ENCODE measurements around the gene MS4A15.

MS4A15 gene

DNA sequence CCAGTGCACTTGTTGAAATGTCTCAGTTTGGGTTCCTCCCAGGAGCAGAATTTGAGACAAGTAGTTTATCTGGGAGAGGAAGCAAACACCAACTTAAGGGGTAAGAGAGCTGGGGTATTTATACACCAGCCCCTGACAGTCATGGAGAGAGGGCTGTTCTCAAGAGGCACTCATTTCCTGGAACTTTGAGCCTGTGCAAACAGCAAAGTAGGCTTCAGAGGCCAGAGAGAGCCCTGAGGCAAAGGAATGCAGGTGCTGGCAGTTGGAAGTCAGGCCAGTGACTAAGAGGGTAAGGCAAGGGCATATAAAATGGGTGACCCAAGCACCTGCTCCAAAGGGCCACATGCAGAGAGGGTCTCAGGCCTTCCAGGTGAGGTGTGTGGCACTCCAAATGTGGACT is 16.1 kb upstream of the MS4A15 start:
- no peak for DNase-seq (ENCODE audit: low read depth)
- no peak for TF ChIP-seq CTCF (conservative IDR thresholded peaks at IDR 0.05; ENCODE audit: low read depth, low read length)
- no peak overlapping the region for H3K4me3 ChIP-seq (ENCODE audit: low read depth, low read length)

- no peak overlapping the region for H3K4me3 ChIP-seq (ENCODE audit: low read depth, low read length)
- no peak for DNase-seq (ENCODE audit: low read depth)
- no peak for TF ChIP-seq CTCF (conservative IDR thresholded peaks at IDR 0.05; ENCODE audit: low read depth, low read length)
Measured at GRCh38 chr11:60741421-60741820, 15.2 kb upstream of the MS4A15 start.

- peak; percentile 1 for DNase-seq (ENCODE audit: low read depth)
- no peak for TF ChIP-seq CTCF (conservative IDR thresholded peaks at IDR 0.05; ENCODE audit: low read depth, low read length)
- H3K4me3 ChIP-seq (ENCODE audit: low read depth, low read length) = no peak overlapping the region
Measured at GRCh38 chr11:60743058-60743457, 13.6 kb upstream of the MS4A15 start.

DNA sequence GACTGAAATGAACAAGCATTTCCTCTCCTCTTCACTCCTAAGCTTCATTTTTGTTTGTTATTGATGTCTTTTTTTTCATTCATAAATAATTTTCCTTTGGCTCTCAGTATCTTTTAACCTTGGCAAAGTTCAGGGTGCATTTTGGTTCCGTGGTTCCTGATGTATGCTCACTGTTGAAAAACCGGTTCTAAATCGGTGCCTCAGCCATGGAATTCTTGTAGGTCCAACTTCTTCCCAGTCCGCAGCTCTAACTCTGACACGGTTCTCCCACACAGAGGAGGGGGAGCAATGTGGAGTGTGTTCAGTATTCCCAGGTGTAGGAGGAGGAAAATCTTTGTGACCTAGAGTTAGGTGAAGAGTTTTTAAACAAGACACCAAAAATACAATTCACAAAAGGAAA is 12.6 kb upstream of the MS4A15 start:
- TF ChIP-seq CTCF (conservative IDR thresholded peaks at IDR 0.05; ENCODE audit: low read depth, low read length) = no peak
- no peak overlapping the region for H3K4me3 ChIP-seq (ENCODE audit: low read depth, low read length)
- DNase-seq (ENCODE audit: low read depth) = no peak

GRCh38 chr11:60747359-60747873 is 9.3 kb upstream of the MS4A15 start:
- no peak overlapping the region for H3K4me3 ChIP-seq (ENCODE audit: low read depth, low read length)
- DNase-seq (ENCODE audit: low read depth) = no peak

DNA sequence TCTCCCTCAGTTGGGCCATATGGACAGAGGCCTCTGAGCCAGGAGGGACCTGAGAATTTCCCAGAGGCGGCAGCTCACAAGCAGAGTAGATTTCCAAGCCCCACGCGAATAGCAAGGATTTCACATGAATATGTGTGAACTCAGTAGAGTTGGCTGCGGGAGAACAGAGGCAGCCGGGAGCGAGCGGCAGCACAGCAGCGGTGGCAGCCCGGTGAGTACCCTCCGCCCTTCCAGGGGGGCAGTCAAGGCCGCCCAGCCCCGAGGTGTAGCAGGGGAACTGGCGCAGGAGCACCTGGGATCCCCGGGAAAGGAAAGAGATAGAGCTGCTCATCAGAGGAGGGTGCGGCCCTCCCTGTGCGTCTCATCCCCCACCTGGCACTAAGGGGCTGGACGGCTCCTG is 8.4 kb upstream of the MS4A15 start:
- DNase-seq (ENCODE audit: low read depth) = no peak
- no peak for TF ChIP-seq CTCF (conservative IDR thresholded peaks at IDR 0.05; ENCODE audit: low read depth, low read length)
- no peak overlapping the region for H3K4me3 ChIP-seq (ENCODE audit: low read depth, low read length)

More at GRCh38 chr11:60747359-60747873, 9.3 kb upstream of the MS4A15 start:
- TF ChIP-seq CTCF (conservative IDR thresholded peaks at IDR 0.05; ENCODE audit: low read depth, low read length) = no peak

DNA sequence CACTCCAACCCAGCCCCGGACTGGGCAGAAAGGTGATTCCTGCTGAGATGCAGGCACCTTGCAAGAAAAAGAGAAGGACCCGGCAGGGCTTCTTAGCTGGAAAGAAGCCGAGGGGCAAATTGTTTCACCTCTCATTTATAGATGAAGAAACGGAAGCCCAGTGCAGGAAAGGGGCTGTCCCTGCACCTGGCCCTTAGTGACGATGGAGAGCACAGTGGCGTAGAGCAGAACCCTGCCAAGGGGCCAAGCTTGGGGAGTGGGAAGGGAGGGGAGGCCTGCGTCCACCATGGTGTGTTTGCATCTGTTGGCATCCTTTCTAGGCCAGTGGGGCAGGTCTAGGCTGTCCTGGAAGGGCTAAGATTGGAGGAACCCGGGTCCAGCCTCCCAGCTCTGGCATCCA is 7.8 kb upstream of the MS4A15 start:
- H3K4me3 ChIP-seq (ENCODE audit: low read depth, low read length) = no peak overlapping the region
- no peak for TF ChIP-seq CTCF (conservative IDR thresholded peaks at IDR 0.05; ENCODE audit: low read depth, low read length)
- no peak for DNase-seq (ENCODE audit: low read depth)

All from choroid plexus epithelial cell (primary cell).